HG03378 (cell line): ENCODE data around the gene RASGEF1B.

Experiments
- ATAC-seq: cut with Tn5 transposase; IDR thresholded peaks from one replicate; pipeline ENCODE4 v1.9.1; 2021; ENCODE audit warnings: mild to moderate bottlenecking, moderate library complexity; ENCODE audit not compliant: unreplicated experiment

The RASGEF1B gene

DNA sequence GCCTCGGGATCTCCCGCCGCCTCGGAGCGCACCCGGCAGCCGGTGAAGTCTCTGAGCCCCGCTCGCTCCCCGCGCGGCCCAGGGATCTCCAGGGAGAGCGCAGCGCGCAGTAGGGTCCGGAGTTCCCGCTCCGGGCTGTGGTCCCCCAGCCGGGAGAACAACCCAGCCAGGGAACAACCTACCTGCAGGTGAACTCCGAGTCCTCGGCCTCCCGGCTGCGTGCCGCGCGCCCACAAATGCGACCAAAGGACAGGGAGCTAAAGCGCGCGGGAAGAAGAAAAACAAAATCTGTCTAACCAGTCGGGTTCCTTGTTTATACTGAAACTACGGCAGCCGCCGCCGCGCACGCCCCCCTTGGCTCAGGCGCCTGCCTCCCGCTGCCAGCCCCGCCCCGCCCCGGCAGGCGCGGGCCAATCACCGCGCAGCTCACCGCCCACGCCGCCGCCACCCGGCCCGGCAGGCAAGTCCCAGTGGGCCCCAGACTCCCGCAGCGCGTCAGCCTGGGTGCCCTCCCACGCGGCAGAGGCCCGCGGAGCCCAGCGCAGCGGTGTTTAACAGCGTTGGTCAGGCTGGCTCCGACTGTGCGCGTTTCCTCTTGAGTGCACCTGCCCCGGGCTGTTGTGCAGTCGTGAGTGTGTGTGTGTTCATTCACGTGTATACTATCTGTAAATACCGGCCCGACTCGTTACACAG is at the start of gene RASGEF1B:
RASGEF1B (minus strand) TSS at position 320 of the 693 bp plus-strand sequence. CDS start 12,399 bp downstream, outside the sequence.
- ATAC-seq, result peak; percentile 86

DNA sequence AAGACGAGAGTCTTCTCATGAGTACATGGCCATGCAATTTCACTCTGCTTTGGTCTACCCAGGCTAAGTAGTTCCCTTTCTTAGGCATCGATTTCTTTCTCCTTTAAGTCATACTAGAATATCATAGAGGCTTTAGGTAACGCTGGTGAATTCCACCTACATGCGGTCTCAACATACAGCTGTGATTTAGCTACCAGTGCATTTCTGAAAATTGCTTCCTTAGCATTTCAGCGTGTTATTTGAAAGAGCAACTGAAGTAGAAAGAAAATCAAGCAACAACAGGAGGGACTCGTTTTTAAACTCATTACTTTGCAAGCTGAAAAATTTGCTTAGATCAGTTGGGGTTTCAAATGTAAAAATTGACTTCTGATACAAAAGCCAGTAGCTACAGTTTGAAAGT is 48.1 kb upstream of the RASGEF1B start:
- ATAC-seq, result no peak

DNA sequence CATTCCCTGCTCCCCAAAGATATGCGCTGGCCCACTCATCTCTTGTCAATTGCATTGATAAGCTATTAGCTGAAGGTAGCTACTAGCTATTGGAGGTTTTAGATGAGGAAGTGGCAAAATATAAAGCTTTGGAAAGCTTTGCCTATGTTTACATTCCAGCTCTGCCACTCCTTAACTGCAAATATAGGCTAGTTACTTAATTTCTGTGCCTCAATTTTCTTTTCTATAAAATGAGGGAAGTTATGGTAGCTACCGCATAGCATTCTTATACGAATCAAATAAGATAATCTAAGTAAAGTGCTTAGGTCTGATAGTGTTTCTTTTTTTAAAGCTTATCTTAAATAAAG is 47.7 kb upstream of the RASGEF1B start:
- ATAC-seq, result no peak

DNA sequence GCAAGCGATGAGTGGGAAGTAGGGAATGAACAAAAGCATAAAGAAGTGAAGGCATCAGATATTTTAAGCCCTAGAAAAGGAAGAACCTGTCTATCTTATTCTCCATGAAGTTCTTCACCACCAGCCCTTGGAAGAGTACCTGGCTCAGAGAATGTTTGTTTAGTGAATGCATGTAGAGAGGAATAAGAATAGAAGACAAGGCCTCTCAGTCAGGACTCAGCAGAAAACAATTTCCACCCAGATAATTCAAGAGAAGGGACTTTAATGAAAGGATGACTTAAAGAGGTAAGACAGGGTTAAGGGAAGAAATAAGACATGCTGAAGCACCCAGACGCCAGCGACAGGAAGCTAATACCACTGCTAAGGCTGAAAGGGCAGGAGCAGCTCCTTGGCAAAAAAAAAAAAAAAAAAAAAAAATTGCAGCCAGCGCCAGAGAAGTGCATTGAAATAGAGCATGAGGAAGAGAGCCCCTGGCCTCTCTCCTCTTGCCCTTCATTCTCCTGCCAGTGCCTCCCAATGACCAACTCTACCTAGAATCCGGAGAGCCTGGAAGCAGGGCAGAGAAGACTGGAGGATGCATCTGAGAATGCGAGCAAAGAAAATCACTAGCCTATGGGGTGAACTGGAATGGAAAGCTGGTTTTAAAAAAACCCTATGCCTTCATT is 47.2 kb upstream of the RASGEF1B start:
- no peak for ATAC-seq

DNA sequence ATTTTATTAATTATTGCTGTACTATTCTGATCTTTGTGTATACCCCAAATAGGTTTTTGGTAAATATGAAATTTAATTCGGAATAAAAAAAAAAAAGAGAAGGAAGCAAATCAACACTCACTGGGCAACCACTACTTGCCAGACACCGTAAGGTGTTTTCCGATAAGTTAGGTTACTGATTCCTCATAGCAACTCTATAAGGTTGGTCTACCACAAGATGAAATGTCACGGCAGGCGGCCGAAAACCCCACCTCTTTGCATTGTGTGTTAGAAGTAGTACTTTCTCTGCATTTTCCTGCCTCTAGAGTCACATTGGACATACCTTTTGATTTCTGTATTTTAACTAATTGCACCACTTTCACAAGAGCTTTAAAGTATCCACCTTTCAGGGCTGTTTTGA is 44.5 kb upstream of the RASGEF1B start:
- peak; percentile 53 for ATAC-seq

DNA sequence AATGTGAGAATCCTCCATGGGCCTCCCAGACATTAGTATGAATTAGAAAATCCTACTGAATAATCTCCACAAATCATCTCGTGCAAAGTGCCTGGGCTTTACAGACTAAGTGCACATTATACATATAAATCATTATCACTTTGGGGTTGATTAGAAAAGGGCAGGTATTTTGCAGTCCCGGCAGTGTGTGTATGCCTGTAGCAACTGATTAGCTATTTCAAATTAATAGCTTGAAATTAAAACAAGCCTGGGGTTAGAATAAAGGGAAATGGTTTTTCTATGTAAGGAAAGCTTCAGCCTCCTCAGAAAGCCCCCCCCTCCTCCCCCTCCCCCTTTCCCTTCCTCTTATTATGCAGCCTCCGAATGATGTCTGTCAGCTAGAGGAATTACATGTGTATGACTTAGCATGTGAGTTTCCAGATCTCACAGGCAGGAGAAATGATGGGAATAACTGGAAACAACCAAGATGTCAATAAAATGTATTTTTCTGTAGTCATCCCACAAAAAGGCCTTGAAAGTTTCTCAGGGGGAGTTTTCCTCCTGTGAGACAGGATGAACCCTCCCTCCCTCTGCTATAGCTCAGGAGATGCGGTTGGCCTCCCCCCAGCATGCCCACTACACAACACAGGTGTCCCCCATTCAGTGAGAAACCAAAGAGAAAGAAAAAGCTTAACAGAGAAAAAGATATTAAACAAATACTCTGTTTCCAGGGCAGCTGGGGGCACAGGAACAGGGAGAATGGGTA is 41.2 kb upstream of the RASGEF1B start:
- no peak for ATAC-seq

DNA sequence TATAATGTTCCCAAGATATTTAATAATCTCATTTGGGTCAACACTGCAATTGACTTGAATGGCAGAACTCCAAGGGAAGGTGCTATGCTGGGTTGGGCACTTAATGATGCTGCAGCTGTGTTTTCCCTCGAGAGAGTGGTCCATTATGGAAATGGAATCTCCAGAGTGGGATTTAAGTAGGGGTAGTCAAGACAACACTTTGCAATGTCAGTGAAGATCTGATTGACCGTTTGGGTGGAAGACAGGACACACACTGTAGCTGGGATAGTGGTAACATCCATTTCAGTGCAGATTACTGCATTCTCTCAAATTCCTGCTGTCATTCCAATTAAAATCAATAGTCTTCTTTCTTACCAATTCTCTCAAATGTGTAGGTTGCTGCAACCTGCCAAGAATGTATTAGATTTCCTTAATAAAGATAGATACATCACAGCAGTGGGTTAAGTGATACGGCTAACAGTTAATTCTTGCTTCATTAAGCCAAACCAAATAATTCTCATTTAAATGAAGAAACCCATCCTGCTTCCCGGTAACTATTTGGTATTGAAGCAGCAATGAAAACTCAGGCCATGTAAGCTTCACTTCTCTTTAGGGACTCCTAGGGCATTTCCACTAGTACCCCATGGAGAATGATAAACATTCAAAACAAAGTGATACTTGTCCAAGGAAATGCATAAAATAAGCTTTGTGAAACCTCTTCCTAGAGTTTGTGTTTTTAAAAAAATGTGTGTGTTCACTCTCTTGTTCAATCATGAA is 40.5 kb upstream of the RASGEF1B start:
- ATAC-seq, result no peak

DNA sequence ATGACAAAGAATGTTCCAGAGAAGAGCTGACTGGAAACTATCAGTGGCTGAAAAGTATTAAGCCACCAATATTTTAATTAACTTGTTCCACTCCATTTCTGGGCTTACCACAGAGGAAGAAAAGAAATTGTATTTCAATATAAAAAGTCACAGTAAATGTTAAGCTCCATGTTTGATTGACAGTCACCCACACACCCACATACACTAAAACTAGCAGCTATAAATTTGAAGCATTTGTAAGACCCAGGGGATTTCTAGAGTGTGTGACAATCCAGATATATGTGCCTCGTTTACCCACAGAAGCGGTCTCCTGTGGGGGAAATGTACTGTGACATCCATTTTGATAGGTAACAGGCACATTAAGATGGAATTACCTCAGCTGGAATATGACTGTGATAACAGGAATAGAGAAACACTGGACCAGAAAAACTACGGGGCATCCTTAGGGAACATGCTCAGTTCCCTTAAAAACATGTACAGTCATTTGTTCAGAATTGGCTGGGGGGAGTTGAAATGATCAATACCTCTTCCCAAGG is 39.0 kb upstream of the RASGEF1B start:
- no peak for ATAC-seq

DNA sequence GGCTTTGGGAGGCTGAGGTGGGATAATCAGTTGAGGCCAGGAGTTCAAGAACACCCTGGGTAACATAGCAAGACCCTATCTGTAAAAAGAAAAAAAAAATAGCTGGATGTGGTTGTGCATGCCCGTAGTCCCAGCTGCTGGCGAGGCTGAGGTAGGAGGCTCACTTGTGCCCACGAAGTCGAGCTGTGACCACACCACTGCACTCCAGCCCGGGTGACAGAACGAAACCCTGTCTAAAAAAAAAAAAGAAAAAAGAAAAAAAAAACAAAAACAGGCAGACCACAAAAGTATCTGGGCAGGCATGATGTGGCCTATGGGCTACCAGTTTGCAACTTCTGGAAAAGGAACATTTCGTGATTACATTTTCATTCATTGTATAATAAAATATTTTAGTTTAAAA is 38.1 kb upstream of the RASGEF1B start:
- no peak for ATAC-seq

DNA sequence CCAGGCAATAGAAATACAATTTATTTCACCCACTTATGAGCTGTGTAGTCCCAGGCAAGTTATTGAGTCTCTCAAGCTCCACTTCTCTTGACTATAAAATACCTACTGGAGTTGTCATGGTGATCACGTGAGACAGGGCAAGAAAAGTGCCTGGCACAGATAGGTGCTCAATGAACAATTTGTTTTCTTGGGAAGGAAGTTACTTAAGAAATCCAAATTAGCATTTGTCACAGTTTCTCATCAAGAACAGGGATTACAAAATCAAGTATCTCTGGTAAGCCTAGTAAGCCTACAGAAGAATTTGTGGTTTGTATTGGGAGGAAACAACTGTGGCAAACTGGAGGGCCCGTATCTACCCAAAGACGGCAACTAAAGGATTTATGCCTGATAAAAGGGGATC is 37.5 kb upstream of the RASGEF1B start:
- no peak for ATAC-seq

DNA sequence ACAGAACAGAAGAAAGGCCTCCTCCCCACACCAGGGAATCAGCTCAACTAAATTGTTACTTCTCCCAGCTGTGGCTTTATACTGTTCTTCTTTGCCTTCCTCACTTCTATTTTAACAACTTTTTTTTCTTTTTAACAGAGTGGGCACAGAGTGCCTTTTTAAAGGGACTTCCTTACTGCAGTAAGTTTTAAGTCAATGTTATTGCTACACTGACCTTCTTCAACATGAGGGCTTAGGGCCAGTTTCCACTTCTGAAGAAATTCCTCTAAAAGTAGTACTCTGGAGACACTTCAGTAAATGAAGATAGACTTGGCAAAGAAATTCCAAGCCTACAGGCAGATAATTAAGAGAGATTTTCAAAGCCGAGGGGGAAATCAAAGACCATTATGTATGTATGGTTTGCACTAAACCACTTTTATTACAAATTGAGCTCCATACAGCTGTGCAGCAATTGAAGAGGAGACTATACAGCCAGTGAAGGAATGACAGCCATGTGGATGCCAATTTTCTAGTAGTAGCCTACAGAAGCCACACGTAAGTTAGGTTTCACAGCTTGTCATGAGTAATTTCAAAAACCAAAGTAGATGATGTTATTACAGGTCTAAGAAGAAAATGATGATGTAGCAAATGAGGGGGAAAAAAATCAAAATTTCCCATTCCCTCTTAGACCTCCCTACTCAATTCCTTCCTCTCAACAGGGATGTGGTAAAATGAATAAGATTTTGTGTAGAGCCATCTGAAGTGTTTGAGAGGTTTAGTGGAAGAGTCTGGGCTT is 36.9 kb upstream of the RASGEF1B start:
- ATAC-seq, result no peak

DNA sequence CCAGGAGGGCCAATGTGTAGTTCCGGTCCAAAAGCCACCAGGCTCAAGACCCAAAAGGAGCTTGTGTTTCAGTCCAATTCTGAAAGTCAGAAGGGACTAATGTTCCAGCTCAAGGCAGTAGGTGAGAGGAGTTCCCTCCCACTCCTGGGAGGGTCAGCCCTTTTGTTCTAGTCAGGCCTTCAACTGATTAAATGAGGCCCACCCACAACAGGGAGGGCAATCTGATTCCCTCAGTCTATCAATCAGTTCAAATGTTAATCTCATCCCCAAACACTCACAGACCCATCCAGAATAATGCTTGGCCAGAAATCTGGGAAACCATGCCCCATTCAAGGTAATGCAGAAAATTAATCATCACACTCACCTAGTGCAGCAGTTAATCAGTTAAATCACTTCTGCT is 35.8 kb upstream of the RASGEF1B start:
- ATAC-seq, result no peak

DNA sequence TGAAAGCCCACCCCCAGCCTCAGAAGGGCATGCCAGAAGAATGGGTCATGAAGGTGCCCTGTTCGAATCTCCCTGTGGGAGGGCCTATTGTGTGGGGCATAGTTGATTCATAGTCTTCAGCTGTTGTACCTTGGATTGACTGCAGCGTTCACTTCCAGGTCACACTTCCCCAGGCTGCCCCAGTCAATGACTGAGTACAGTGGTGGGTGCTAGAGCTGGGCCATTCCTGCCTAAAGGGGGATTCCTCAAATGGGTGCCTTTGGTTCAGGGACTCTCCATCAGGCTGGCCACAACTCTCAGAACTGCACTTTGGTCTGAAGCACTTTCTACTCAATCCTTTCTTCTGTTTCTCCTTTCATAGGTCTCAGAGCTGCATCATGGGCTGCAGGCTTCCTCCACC is 35.0 kb upstream of the RASGEF1B start:
- peak; percentile 71 for ATAC-seq

DNA sequence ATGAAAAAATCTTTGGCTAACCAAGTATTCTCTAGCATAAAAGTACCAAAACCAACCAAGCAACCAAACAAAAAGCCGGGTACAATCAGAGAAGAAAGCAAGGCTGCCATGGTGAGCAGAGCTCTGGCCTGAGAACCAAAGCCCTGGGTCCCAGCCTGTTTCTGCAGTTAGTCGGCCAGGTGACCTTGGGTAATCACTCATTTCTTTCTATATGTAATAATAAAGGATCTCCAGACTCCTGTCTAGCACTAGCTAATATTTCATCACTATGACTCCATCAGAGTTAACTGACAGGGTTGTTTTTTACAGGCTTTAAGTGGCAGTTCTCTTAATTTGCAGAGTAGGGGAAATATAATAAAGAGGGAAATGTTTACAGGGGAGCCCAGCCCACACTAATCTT is 34.0 kb upstream of the RASGEF1B start:
- no peak for ATAC-seq

DNA sequence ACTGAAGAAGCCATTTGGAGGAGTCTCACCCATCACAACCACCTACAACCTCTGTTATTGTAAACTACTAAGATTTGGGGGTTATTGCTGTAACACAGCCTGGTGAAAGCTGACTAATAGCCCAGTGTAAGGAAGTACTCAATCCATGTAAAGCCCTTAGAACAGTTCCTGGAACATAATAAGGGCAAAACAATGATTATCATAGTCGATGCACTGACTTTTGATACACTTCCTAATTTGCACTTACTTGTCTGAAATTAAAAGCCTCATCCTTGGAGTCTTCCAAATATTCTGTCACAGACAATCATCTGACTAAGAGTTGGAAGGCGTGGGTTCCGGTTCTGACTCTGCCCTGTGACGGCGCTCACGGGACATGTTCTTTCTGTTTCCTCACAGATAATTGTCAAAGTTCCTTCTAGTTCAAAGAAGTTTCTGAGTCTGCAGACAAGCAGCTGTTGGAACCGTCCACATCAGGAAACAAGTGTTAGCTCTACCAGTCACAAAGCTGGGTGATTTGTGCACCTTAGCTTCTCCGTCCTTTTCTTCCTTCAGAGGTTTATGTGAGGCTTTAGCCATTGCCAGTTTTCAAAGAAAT is 33.4 kb upstream of the RASGEF1B start:
- no peak for ATAC-seq

DNA sequence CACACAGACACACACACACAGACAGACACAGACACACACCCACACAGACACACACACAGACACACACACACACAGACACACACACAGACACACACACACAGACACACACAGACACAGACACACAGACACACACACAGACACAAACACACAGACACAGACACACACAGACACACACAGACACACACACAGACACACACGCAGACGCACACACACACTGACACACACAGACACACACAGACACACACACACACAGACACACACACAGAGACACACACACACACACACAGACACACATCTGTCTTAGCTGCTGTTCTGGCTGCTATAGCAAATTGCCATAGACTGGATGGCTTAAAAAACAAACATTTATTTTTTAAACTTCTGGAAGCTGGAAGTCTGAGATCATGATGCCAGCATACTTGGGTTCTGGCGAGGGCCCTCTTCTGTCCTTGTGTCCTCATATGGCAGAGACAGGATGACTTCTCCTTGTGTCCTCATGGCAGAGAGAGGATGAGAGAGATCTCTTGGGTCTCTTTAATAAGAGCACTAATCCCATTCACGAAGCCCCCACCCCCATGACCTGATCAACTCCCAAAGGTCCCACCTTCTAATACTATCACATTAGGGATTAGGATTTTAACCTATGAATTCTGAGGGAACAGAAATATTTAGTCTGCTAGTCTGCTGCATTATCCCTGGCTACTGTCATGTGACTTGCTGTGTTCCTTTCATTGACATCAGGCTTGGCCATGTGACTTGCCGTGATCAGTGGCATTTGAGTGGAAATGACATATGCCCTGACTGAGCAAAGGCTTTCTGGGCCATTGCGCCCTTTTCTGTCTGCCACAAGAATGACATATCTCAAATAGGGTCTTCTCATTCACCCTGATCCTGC is 32.7 kb upstream of the RASGEF1B start:
- ATAC-seq, result no peak

DNA sequence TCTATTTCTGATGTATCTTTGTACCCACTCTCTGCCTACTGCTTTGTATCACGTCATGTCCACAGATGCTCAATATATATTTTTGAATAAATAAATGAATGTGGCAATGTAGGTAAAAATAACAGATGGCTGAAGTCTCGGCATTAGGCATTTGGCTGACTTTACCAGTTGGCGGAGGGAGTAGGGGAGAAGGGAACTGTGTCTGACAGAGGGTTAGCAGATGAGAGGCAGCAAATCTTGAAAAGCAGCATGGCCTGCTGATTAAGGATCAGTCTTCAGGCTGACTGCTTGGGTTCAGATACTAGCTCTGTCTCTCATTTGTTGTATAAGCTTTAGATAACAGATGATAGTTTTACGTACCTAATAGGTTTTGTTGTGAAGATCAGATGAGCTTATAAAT is 31.9 kb upstream of the RASGEF1B start:
- ATAC-seq, result no peak

DNA sequence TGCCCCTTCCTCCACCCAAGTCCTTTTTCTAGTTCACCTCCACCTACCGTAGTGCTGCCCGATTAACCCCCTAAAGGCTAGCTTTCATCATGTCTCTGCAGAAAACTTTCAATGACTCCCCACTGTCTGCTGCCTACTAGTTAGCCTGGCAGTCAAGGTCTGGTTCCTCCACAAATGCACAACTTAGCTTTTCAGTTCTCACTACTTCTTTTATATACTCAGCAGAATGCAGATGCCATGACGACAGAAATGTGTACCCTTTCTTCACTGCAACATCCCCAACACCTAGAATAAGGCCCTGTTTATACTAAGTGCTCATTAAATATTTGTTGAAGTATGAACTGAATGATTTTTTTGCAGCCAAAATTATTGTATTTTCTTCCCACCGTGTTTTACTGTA is 30.9 kb upstream of the RASGEF1B start:
- no peak for ATAC-seq

DNA sequence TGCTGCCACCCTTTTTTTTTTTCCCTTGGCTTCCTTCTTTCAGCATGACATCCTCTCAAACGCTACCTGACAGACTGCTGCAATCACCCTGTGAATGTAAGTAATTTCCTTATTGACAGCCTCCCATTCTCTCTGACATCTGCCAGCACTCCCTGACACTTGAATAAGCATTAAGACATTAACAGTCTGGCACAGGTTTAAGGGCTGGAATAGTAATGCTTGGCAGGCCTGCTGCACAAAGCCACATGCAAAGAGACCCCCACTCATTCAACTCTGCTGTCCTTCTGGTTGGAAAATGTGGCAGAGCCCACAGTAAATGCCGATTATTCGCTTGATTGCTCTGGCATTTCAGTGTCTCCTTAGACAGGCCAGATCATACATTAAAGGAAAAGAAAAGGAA is 28.1 kb upstream of the RASGEF1B start:
- ATAC-seq, result no peak
